NCI-H146 treated with DMSO at 0.1 percent for 48 hours (cell line): ENCODE measurements around the gene NPVF.

Experiments used
- DNase-seq: peaks from one replicate; lab custom pipeline; 2025; ENCODE audit not compliant: unreplicated experiment; lab: John Stamatoyannopoulos, UW

NPVF gene

DNA sequence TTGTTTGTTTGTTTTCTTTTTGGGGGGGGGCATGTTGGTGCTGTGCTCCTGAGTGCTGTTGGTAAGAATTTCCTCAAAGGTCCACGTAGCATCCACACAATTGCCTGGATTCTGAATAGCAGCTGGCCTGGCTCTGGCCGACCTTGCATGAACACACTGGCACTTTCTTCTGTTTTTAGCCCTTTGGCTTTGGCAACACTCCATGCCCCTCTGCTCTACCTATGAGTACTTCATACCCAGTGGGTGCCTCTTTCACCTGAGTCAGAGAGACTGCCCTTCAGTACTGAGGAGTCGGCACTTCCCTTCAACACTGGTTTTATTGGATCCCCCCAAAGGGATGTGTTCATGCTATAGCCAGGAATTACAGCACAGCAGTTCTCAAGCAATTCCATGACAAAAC lies 7.2 kb upstream of the NPVF start:
- DNase-seq, result no peak

DNA sequence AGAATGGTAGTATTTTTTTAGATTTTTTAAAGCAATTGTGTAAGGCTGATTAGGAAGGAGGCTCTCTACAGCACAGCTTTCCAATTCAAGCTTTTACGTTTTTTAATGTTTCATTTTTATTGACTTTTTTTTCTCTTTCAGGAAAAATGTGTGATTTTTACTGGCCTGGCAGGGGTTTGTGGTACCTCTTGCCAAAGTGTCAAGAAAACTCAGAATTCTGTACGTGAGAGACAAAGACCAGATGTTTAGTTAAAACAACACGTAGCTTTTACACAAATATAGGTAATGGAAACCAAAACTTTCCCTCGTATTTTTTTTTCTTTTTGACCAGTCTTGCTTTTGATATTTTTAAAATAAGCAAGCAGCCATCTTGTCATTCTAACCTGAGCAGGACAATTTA lies 6.0 kb upstream of the NPVF start:
- DNase-seq, result no peak

DNA sequence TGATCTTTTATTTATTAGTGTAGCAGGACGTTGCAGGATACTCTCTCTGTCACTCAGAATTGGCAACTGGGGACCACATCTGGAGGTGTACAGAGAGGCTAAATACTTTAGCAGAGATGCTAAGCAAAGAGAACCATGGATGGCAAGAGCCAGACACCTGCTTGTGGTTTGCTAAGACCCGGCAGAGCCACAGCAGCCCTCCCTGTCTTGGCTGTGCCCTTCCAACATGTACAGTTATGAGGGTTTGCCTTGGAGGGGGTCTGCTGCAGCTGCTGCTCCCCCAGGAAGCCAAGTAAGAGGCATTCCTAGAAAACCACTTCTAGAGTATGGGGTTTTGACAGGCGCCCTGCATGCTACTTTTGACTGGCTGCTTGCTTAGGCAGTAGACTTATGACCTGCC lies 5.1 kb downstream of the NPVF start:
- DNase-seq, result no peak

GRCh38 chr7:25222666-25223065 lies 5.6 kb downstream of the NPVF start:
- no peak for DNase-seq

DNA sequence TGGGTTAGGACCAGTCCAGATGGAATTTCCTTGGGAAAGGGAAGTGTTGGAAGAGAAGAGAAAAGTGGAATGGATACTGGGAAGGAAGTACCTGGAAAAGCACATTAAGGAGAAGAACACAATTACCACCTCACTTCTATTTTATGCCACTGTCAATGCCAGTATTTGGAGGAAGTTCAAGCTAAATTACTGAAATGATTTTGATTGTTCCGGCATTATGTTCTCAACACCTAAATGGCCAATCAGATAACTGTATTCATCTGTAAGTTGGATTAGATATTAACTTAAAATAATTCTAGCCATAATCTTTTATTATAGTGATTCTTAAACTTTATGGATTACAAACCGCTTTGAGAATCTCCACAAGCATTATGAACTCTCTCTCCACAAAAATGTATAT lies 7.3 kb downstream of the NPVF start:
- no peak for DNase-seq

GRCh38 chr7:25218191-25218590 lies 10.1 kb downstream of the NPVF start:
- no peak for DNase-seq

DNA sequence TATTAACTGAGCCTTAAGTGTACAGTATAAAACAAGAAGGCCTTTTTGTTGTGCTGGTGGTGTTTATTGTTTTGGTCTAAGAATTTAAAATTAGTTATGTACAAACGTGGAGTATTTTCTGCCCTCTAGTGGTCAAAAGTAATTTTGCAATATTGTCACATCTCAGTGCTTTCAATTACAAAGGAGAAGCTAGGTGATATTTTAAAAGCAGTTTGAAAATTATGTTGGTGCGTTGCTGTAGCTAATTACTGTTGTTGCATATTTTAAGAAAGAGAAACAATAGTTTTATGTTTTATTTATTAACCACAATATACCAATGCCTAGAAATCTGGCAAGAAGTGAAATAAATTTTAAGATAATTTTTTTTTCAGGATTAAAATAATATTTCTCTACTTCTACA lies 11.4 kb downstream of the NPVF start:
- peak; percentile 22 for DNase-seq

GRCh38 chr7:25215694-25216335 lies 12.5 kb downstream of the NPVF start:
- DNase-seq, result no peak

GRCh38 chr7:25208525-25209221 lies 19.6 kb downstream of the NPVF start:
- DNase-seq, result no peak

GRCh38 chr7:25207887-25208286 lies 20.4 kb downstream of the NPVF start:
- DNase-seq, result no peak

DNA sequence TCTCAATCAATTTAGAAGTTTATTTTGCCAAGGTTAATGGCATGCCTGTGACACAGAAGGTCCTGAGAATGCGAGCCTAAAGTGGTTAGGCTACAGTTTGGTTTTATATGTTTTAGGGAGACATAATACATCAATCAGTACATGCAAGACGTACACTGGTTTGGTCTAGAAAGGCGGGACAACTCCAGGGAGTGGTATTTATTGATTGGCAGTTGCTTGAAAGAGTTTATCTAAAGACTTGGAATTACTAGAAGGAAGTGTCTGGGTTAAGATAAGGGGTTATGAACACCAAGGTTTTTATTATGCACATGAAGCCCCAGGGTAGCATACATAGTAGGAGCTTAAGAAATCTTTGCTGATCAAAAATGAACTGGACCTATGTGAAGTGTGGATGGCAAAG lies 21.5 kb downstream of the NPVF start:
- no peak for DNase-seq

- DNase-seq, result no peak
Observed at GRCh38 chr7:25196132-25196896, 32.0 kb downstream of the NPVF start.

- DNase-seq, result no peak
Observed at GRCh38 chr7:25194036-25194435, 34.2 kb downstream of the NPVF start.

DNA sequence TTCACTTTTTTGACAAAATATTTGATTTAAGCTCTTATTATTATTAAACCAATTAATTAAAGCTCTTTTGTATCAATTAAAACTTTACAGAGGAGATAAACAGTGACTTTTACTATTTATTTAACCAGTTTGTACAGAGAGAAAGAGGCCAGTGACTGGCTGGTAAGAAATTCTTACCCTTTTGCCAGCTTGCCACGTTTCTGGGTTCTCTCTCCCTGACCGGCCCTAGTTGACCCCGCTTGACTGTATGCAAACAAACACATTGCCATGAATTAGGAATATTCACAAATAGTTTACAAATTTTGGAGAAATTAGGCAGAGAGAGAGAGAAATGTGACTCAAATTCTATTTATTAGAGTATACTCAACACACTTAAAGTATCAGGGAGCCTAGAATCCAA lies 36.2 kb downstream of the NPVF start:
- DNase-seq, result no peak

GRCh38 chr7:25189197-25189596 lies 39.1 kb downstream of the NPVF start:
- no peak for DNase-seq

GRCh38 chr7:25187932-25188331 lies 40.4 kb downstream of the NPVF start:
- DNase-seq, result no peak

- no peak for DNase-seq
Observed at GRCh38 chr7:25186436-25186835, 41.9 kb downstream of the NPVF start.

DNA sequence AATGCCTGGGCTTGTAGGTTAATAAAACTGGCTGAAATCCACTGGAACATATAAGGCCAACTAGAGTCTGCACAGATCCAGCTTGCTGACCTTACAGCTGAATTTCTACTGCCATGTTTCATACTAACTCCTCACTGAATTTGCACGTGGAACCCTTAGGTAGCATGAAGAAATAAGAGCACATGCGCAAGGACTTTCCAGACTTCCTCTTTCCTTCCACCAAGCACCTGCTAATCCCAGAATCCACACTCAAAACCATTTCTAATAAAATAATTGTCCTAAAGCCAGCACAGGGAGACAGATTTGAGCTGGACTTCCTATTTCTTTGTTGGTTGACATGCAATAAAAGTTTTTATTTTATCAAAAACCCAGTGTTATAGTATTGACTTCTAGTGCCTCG lies 46.8 kb downstream of the NPVF start:
- DNase-seq, result no peak

- DNase-seq, result no peak
Observed at GRCh38 chr7:25180946-25181345, 47.3 kb downstream of the NPVF start.

DNA sequence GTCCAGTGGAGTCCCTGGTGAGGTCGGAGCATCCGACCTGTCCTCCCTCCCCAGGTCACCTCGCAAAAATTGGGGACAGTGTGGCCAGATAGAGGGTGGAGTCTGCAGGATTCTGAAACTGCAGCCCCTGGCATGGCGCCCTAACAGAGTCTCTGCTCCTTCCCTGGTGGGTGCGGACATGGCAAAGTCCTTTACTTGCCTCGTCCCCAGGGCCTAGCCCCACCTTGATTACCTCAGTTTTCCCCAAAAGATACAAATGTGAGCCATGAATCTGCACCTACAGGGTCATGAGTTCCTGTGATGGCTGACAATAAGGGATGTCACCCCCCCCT lies 47.7 kb downstream of the NPVF start:
- DNase-seq, result no peak

DNA sequence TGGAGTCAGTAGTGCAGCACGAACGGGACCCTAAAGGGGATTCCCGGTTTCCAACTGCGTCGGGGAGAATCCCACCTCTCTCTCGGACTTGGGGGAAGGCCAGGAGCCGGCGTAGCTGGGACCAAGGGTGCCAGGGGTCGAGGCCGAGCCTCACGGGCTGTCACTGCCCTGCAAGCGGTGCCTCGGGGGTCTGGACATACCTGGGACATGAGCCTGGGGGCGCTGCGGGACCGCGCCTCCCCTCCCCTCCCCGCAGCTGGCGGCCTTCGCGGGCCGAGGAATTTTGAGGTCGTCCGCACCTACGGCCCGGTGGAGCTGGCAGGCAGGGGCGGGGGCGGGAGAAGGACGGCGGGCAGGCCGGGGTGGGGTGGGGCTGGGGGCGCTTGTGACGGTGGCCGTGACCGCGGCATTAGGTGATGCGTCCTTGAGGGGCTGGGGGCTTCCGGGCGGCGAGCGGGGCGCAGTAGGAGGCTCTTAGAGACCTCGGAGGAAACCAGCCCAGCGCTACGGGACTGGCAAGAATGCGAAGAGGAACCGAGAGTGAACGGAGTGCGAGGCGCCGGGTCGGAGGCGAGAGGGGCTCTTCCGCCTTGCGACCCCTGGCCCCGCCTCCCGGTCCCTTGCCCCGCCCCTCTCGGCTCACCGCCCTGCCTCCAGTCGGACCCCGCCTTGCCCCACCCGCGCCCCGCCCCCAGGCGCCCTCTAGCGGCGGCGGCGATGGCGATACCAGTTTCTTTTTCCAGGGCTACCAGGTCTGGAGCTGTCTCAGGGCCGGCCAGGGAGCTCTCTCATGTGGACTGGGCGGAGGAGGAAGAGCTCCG lies 48.3 kb downstream of the NPVF start:
- peak; percentile 86 for DNase-seq

DNA sequence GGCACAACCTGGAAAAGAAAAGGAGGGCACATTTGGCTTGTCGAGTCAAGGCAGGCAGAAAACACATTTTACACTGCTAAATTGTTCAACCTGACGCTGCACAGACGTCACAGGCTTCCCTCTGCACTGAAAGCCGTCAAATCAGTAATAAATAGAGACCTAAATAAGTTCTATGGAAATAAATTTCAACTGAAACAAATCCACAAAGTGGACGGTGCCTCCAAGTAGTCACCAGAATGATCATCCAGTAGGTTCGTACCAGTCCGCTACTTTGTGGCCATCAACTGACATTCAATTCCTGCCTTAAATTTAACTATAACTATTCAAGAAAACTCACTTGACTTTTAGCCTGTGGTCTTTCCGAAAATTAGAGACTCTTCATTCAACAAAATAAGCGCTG lies 49.0 kb downstream of the NPVF start:
- DNase-seq, result no peak
